Measurements from ENCODE around the gene IFT122.

The IFT122 gene

DNA sequence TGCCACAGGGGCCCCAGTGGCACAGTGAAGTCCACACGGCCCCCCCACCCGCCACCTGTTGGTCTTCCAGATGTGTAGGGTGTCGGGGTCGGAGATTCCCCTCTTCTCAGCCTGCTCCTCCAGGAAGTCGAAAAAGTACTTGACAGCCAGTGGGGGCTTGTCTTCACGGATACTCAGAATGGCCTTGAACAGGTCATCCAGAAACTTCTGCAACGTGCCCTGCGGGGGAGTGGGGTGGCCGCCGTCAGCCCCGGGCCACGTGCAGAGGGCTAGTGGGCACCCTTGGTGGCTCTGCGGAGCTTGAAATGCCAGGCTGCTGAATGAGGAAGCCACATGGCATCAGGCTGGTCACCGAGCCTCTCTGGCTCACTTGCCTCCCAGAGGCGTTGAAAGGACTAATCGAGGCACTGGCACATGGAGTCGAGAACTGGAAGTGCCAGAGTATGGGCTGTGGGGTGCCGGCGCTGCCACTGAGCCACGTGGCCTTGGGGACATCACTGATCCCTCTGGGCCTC is 119.6 kb downstream of the IFT122 start:
- no peak for DNase-seq

DNA sequence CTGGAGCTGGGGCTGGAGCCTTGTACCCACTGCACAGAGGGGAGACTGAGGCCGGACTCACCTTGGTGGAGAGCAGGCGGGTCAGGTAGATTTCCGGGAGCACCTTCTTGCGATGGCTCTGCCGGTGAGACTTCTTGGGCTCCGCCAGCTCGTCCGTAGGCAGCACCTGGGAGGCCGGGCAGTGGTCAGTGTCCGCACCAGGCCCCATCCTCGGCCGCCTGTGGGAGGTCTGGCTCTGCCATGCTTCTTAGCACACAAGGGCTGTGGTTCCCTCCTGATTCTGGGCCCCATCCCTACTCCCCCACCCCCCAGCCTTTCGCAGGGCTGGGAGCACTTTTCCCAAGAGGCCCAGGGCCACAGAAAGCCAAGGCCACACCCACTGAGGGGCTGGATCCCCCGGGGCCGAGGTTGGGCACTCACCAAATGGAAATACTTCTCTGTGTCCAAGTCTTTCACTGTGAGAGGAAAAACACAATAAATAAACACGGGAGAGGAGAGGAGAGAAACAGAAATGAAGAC is 120.3 kb downstream of the IFT122 start:
- DNase-seq: no peak

- DNase-seq: no peak
These were observed 121.0 kb downstream of the IFT122 start for GRCh38 chr3:129560911-129561594.

- no peak for DNase-seq
These were observed 121.7 kb downstream of the IFT122 start for GRCh38 chr3:129561619-129562248.

DNA sequence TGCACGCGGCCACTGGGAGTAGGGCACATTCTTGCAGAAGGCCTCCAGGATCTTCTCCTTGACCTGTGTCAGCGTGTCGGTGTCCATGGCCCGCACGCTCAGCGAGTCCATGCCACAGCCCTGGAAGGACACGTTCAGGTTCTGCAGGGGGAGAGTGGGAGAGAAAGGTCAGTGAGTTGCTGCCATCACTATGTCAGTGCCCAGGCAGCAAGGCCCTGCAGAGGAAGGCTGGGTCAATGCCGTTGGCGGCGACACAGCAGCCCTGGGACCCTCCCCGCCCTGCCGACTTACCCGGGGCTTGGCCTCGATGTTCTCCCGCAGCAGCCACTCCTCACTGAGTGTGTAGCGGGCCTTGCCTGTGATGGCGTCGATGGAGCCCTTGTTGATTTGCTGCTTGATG is 122.8 kb downstream of the IFT122 start:
- DNase-seq: no peak

GRCh38 chr3:129563332-129563731 is 123.3 kb downstream of the IFT122 start:
- no peak for DNase-seq

DNA sequence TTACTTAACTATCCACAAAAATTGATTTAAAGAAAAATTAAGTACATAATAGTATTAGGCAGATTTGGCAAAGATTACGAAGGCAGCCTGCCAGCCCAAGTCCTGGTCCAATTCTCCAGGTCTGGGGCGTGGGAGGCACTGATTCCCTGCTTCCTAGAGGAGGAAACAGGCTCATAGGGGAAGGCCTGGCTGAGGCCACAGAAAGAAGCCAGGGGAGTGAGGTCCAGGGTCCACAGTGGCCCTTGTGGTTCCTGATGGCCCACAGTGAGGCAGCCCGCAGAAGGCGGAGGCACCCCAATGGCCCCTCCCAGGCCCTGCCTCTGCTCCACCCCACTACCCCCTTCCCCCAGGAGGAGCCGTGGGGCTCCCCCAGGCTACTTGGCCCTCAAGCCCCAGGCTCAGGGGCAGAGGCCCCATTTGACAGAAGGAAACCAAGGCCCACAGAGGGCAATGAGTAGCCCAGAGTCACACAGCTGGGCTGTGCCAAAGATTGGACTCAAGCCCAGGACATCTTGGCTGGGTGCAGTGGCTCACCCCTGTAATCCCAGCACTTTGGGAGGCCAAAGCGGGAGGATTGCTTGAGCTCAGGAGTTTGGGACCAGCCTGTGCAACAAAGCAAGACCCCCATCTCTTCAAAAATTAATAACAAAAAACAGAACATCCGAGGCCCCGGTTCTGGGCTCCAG is 124.0 kb downstream of the IFT122 start:
- no peak for DNase-seq

DNA sequence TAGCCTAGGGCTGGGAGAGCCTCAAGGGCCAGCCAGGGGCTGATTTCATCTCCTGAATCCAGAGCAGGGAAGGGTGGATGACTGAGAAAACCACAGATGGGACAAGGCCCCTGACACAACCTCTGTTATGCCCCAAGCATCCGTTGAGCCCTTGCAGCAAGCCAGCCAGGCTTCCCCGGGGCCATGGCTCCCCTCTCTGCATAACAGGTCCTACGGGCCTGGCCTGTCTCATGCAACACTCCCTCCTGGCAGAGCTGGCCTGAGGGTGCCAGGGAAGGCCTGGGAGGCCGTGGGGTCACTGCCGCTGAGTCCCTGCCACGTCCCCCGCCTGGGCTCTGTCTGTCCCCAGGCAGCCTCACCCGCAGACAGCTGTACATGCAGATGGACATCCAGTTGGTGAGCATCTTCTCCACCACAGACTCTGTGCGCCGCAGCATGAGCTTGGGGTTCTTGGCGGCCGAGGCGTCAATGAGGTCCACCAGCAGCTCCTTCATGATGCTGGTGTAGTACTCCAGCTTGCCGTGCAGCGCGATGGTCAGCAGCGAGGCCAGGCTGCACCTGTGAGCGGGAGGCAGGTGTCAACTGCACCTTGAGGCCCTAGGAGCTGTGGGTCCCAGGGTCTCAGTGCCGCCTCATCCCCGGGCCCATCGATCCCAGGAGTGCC is 125.1 kb downstream of the IFT122 start:
- no peak for DNase-seq

DNA sequence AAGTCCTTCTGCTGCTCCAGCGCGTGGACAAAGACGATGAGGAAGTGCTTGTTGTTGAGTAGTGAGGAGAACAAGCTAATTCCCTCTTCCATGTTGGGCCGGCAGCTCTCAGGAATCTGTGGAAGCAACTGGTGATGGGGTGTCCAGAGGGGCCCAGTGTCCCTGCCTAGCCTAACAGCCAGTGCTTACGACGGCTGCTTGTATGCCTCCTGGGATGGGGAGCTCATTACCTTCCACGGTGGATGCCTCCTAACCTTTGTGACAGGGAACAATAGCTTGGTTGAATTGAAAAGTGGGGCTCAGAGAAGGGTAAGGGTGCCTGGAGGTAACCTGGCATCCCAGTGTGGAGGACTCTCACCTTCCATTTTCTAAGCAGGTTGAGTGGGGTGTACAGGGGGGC is 125.9 kb downstream of the IFT122 start:
- no peak for DNase-seq

DNA sequence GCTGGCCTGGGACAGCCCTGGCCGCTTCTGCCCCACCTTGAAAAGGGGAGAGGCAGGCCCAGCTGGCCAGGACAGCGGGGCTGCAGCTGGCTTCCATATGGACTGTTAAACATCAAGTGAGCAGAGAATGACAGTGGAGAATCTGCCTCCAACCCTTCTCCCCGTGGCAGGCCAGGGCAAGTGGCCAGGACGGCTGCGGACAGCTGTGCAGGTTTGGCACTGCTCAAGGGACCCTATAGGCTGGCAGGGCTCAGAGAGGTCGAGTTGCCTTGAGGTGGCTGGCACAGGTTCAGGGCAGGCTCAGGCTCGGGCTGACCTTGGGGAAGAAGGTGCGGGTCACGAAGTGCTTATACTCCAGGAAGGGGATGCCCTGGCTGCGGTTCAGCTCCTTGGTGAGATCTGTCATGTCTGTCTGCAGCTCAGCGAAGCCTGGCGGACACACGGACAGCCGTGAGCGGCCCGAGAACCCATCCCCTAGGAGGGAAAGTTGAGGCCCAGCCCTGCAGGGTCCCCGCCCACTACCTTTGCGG is 127.2 kb downstream of the IFT122 start:
- no peak for DNase-seq

DNA sequence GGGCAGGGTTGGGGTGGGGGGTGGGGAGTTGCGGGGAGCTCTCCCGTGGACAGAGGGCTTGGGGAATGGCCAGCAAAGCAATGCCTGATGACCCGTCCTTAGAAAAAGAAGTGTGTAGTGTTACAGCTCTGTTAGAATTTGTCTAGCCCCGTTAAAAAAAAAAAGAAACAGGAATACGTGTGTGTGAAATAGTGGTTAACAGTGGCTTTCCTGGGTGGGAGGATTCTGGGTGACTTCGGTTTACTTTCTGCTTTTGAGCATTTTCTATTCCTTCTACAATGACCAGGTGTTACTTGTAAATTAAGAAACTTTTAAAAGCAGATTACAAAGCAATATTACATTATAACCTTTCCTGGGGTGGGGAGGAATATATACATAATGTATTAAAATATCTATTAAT is 127.9 kb downstream of the IFT122 start:
- DNase-seq: no peak

DNA sequence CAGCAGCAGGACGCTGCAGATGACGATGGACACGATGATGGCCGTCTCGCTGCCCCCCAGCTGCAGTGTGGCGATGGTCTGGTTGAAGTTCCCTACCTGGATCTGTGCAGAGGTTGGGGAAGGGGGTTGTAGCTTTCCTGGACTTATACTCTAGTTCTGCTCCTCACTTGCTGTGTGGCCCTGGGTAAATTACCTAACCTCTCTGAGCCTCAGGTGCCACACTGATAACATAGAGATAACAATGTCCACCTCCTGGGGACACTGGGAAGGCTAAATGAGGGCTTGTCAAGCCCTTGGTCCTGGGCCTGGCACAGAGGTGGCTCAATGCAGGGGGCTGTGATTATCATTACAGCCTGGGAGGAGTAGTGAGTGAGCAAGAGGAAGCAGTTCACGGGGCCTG is 129.8 kb downstream of the IFT122 start:
- no peak for DNase-seq
